Adrenal gland (tissue), 5 donors: Measurements from ENCODE around the gene EXOC6B.

Experiments used
- CTCF ChIP-seq, 6 experiments: fragments of 450-650 bp in 4 of 6; fragments of 200-600 bp in 2 of 6; sonication (generic) in 1 of 6; IDR thresholded peaks; 1 replicate in 5 of 6; 2 replicates in 1 of 6; pipeline versions ENCODE4 v1.5.1 to v1.8.0; 2016 to 2021; ENCODE audit warnings: antibody characterized with exemption in 6 of 6, mild to moderate bottlenecking in 2 of 6, moderate library complexity in 1 of 6
- POLR2A ChIP-seq, 2 donors: fragments of 450-650 bp; IDR thresholded peaks; one replicate each; pipeline ENCODE4 v1.6.1; 2017; ENCODE audit warnings: antibody characterized with exemption in 2 of 2, mild to moderate bottlenecking in 2 of 2, moderate library complexity in 1 of 2
- donor health status: DM: no; HTN: no; CAD: no.

DNA sequence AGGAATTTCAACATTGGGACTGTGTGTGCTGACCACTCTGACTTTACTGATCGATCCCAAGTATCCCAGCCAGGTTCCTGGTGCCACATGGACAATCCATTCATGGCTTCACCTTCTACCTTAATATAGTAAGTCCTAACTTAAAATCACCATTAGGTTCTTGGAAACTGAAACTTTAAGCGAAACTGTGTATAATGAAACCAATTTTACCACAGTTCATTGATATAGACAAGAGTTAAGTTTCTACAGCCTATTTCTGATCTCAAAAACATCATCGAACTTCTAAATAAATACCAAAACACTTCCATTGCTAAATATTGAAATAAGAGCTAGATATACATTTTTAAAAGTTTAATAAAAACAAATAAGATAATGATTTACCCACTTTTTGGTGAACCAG lies 4.4 kb upstream of the EXOC6B start:
- no peak for TF ChIP-seq CTCF (IDR thresholded peaks at IDR 0.05)
- no peak for TF ChIP-seq POLR2A (IDR thresholded peaks at IDR 0.05)
